Endothelial cell (in vitro differentiated cells): Measurements from ENCODE around the gene CPT2. TPM values are rescaled to one million over a fixed set of nuclear protein-coding genes. Genes with fewer than 3 reads are reported as not detected.

Experiments
- DNase-seq: peaks from one replicate; pipeline ENCODE4 v3.0.0; 2021; ENCODE audit warnings: low spot score
- H3K27ac Mint-ChIP-seq: one replicate; pipeline ENCODE4 v1.8.0; 2021; ENCODE audit warnings: mixed read lengths, inconsistent platforms; ENCODE audit not compliant: unreplicated experiment
- H3K27me3 Mint-ChIP-seq: one replicate; pipeline ENCODE4 v1.8.0; 2021; ENCODE audit warnings: mild to moderate bottlenecking, moderate library complexity, mixed read lengths, inconsistent platforms; ENCODE audit not compliant: unreplicated experiment
- H3K36me3 Mint-ChIP-seq: one replicate; pipeline ENCODE4 v1.8.0; 2021; ENCODE audit warnings: mild to moderate bottlenecking, low read depth, mixed read lengths, inconsistent platforms; ENCODE audit not compliant: unreplicated experiment
- H3K4me1 Mint-ChIP-seq: one replicate; pipeline ENCODE4 v1.8.0; 2021; ENCODE audit warnings: mild to moderate bottlenecking, mixed read lengths, inconsistent platforms; ENCODE audit not compliant: unreplicated experiment
- H3K4me3 Mint-ChIP-seq: one replicate; pipeline ENCODE4 v1.8.0; 2021; ENCODE audit warnings: mild to moderate bottlenecking, mixed read lengths, inconsistent platforms; ENCODE audit not compliant: unreplicated experiment
- H3K9me3 Mint-ChIP-seq: one replicate; pipeline ENCODE4 v1.8.0; 2021; ENCODE audit warnings: mixed read lengths, inconsistent platforms; ENCODE audit not compliant: unreplicated experiment
- CTCF ChIP-seq: fragments of 200-600 bp; sonication (generic); IDR thresholded peaks from one replicate; pipeline ENCODE4 v1.5.0; 2021; ENCODE audit warnings: antibody characterized with exemption; ENCODE audit not compliant: unreplicated experiment
- long read RNA-seq: library from polyadenylated mRNA; unstranded; transcript quantifications from one replicate; pipeline ENCODE4 v2.0.0, GENCODE V29; 2020; ENCODE audit not compliant: unreplicated experiment
- total RNA-seq: library from RNA; stranded (reverse); fragmentation: NEBNext Ultra II Directional; extraction: Animal tissue kit (Norgen Biotek cat#: 25700); gene quantifications from one replicate; pipeline ENCODE4 v1.2.1, GENCODE V29; 2021; ENCODE audit not compliant: unreplicated experiment

Gene CPT2
- 17.6 TPM for total RNA-seq
- long read RNA-seq, transcript CPT2-201 (5 exons, 3,094 nt), result major isoform, 13 of 15 reads
- long read RNA-seq, partial matches to known transcripts, result 0 of 15 reads
- long read RNA-seq, other reads (novel, unspliced or antisense), result 1 of 15 reads

DNA sequence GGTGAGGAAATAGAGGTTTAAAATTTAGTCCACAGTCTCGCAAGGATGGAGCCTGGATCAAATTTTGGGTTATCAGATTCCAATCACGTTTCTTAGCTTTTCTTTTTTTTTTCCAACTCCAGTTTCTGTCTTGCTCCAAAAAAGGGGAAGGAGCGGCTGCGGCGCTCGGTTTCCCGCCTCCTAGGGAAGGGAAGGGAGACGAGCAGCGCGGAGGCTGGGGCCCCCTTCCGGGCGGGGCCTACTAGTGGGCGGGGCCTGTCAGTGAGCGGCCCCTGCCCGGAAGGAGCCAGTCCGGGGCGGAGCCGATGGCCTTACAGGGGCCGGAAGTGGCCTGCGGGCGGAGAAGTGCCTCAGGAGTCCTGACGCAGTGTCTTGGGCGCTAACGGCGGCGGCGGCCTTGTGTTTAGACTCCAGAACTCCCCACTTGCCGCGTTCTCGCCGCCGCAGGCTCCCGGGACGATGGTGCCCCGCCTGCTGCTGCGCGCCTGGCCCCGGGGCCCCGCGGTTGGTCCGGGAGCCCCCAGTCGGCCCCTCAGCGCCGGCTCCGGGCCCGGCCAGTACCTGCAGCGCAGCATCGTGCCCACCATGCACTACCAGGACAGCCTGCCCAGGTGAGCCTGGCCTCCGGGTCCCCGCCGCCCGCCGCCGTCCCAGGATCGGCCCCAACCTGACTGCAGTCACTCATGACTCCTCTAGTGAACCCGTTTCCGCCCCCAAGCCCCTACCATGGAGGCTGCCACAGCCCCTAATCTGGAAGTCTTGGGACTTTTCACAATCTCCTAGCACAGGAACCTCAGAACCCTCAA lies at the start of gene CPT2:
CPT2 (plus strand) TSS at position 340 of the 806 bp plus-strand sequence; CDS start at position 460, 120 bp downstream.
- Mint-ChIP-seq H3K9me3 (no peaks in the 10 kb centered on the region), H3K36me3 (peaks cover 6% of the 10 kb centered on the region), H3K27me3 (peaks cover 12% of the 10 kb centered on the region), H3K27ac (peak within 1 kb of the TSS; percentile 87), H3K4me1 (peaks cover 23% of the 10 kb centered on the region), H3K4me3 (peak within 1 kb of the TSS; percentile 92)
- peak; percentile 83 for DNase-seq
- no peak for TF ChIP-seq CTCF

- Mint-ChIP-seq H3K27me3 (peaks cover 3% of the 10 kb centered on the region), H3K4me1 (peaks cover 5% of the 10 kb centered on the region), H3K4me3 (no peak overlapping the region), H3K27ac (no peak overlapping the region), H3K9me3 (no peaks in the 10 kb centered on the region), H3K36me3 (no peaks in the 10 kb centered on the region)
- TF ChIP-seq CTCF, result no peak
- no peak for DNase-seq
These were observed 49.5 kb upstream of the CPT2 start for GRCh38 chr1:53147174-53147573.

DNA sequence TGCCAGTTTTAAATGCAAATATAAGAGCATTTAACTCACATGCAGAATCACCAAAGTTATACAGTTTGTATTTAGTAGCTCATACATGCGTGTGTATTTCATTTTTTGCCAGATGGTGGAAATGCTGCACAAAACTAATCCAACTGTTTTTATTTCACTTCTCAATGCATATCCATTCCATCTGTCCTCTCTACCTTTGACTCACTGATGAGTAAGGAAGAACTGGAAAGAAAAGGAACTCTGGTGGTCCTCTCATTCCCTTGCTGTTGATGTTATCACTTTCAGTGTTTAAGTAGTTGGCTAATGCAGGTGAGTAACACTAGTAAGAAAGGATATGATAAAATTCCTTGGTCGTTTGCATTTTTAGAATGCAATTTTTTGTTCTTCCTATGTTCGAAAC lies 48.5 kb upstream of the CPT2 start:
- no peaks in the 10 kb centered on the region for H3K36me3 Mint-ChIP-seq
- H3K4me1 Mint-ChIP-seq, result peaks cover 5% of the 10 kb centered on the region
- DNase-seq, result no peak
- H3K4me3 Mint-ChIP-seq, result no peak overlapping the region
- no peak overlapping the region for H3K27ac Mint-ChIP-seq
- H3K9me3 Mint-ChIP-seq, result no peaks in the 10 kb centered on the region
- H3K27me3 Mint-ChIP-seq, result peaks cover 3% of the 10 kb centered on the region
- no peak for TF ChIP-seq CTCF

GRCh38 chr1:53153752-53154151 lies 42.9 kb upstream of the CPT2 start:
- Mint-ChIP-seq H3K4me3 (no peak overlapping the region), H3K36me3 (no peaks in the 10 kb centered on the region), H3K27me3 (no peaks in the 10 kb centered on the region), H3K27ac (no peak overlapping the region), H3K4me1 (no peaks in the 10 kb centered on the region), H3K9me3 (no peaks in the 10 kb centered on the region)
- TF ChIP-seq CTCF, result no peak
- DNase-seq, result no peak

GRCh38 chr1:53154859-53155438 lies 41.7 kb upstream of the CPT2 start:
- no peak overlapping the region for H3K27ac Mint-ChIP-seq
- H3K9me3 Mint-ChIP-seq, result no peaks in the 10 kb centered on the region
- H3K36me3 Mint-ChIP-seq, result no peaks in the 10 kb centered on the region
- TF ChIP-seq CTCF, result no peak
- H3K4me3 Mint-ChIP-seq, result no peak overlapping the region
- H3K27me3 Mint-ChIP-seq, result no peaks in the 10 kb centered on the region
- no peaks in the 10 kb centered on the region for H3K4me1 Mint-ChIP-seq
- DNase-seq, result no peak
